ENCODE data around the gene CDKN2B.

The CDKN2B gene

DNA sequence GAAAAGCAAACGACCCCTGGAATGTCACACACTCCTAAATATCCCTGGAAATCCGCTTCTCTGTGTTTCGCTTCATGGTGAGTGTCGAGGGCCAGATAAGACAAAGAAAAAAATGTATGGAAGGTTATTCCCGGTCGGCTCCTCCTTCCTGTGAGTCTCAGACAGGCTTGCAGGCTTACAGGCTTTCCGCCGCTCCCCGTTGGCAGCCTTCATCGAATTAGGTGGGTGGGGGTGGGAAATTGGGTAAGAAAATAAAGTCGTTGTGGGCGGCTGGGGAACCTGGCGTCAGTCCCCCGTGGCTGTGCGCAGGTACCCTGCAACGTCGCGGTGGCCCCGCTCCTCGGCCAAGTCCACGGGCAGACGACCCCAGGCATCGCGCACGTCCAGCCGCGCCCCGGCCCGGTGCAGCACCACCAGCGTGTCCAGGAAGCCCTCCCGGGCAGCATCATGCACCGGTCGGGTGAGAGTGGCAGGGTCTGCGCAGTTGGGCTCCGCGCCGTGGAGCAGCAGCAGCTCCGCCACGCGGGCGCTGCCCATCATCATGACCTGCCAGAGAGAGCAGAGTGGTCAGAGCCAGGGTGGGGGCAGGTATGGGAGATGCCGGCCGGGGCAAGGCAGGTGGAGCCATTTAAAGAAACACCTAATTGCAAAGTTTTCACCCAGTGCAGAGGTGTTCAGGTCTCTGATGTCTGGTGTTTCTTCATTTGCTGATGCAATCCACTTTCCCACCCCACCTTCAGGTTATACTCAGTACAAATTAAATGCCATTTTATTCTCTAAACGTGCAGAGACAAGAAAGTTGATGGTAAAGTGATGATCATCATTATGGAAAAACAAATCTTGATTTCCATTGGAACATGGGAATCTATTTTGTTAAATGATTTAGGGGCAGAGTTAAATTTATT lies 3.2 kb downstream of the CDKN2B start:
- H3K9me3 ChIP-seq (ENCODE audit: control insufficient read depth, low read length), result no peaks in the 10 kb centered on the region
- H3K27me3 ChIP-seq (replicated peaks; ENCODE audit: control insufficient read depth, insufficient read depth, low read length), result no peaks in the 10 kb centered on the region
- peaks cover 26% of the 10 kb centered on the region for H3K4me1 ChIP-seq (ENCODE audit: control insufficient read depth, insufficient read depth, low read length)
- H3K4me3 ChIP-seq (ENCODE audit: low read length), result peak overlapping the region; percentile 99
- peaks cover 21% of the 10 kb centered on the region for H3K36me3 ChIP-seq (ENCODE audit: control insufficient read depth, insufficient read depth, low read length, severe bottlenecking)
- peak overlapping the region; percentile 99 for H3K9ac ChIP-seq (ENCODE audit: low read length)
- DNase-seq (ENCODE audit: low read depth), result peak; percentile 39

DNA sequence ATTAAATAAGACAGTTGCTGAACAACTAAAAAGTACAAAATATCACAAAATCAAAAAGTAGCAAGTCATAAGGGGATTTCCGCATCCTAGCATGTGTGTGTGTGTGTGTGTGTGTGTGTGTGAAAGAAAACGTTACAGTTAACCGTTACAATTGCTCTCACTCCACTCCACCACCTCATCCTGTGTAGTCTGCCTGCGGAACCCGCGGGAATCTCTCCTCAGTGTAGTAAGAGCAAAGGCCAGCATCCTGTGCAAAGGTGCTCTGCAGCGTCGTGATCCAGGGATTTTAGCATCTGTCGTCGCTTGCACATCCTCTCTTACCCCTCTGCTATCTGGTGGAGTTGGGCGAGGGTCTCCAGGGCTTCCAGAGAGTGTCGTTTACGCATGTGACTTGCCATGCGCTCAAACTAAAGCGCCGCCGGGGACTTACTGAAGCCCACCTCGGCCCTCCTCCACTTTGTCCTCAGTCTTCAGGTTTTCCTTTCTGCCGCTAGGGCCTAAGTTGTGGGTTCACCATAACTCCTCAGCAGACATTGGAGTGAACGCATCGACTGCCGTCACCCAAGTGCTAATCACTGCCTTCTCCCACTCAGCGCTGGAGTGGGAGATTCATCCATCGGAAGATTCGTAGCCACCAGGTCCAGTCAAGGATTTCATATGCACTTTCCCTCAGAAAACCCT lies 3.9 kb downstream of the CDKN2B start:
- no peaks in the 10 kb centered on the region for H3K27me3 ChIP-seq (replicated peaks; ENCODE audit: control insufficient read depth, insufficient read depth, low read length)
- peak overlapping the region; percentile 99 for H3K4me3 ChIP-seq (ENCODE audit: low read length)
- H3K9me3 ChIP-seq (ENCODE audit: control insufficient read depth, low read length), result no peaks in the 10 kb centered on the region
- peaks cover 26% of the 10 kb centered on the region for H3K4me1 ChIP-seq (ENCODE audit: control insufficient read depth, insufficient read depth, low read length)
- H3K36me3 ChIP-seq (ENCODE audit: control insufficient read depth, insufficient read depth, low read length, severe bottlenecking), result peaks cover 21% of the 10 kb centered on the region
- peak overlapping the region; percentile 99 for H3K9ac ChIP-seq (ENCODE audit: low read length)
- no peak for DNase-seq (ENCODE audit: low read depth)

DNA sequence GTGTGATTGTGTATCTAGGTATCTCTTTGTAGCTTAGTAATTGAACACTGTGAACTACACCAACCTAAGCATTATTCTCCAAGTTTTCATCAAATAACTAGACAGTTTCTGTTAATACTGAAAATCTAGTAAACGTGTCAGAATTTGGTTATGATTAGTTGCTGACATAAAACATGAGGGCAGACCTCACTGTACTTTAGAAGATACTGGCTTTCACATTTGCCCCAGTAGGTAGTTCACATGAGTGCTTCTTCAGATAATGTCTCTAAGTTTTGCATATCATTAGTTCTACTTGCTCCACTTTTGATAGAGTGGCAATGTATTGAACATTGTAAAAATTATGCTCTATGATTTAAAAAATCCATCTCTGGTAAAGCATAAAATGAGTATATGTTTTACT lies 7.1 kb downstream of the CDKN2B start:
- H3K4me1 ChIP-seq (ENCODE audit: control insufficient read depth, insufficient read depth, low read length), result peaks cover 18% of the 10 kb centered on the region
- no peak for DNase-seq (ENCODE audit: low read depth)
- no peaks in the 10 kb centered on the region for H3K27me3 ChIP-seq (replicated peaks; ENCODE audit: control insufficient read depth, insufficient read depth, low read length)
- peaks cover 21% of the 10 kb centered on the region for H3K36me3 ChIP-seq (ENCODE audit: control insufficient read depth, insufficient read depth, low read length, severe bottlenecking)
- no peaks in the 10 kb centered on the region for H3K9me3 ChIP-seq (ENCODE audit: control insufficient read depth, low read length)
- no peak overlapping the region for H3K9ac ChIP-seq (ENCODE audit: low read length)
- H3K4me3 ChIP-seq (ENCODE audit: low read length), result no peak overlapping the region

DNA sequence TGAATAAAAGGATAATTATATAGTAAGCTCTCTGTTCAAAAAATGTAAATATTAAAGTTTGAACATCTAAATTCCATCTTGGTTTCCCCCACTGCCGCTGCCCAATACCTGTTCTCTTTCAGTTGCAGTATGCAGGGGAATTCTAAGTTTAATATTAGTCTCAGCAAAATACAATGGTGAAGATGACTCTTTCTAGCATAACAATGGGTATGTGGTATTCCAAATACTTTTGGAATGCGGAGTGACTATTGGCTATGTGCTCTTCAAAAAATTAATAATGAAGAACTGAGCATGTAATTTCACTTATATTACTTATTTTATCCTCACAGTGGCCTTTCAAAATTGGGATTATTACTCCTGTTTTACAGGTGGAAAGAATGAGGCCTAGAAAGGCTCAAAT lies 11.1 kb downstream of the CDKN2B start:
- Histone ChIP-seq H3K4me3 (ENCODE audit: low read length) (no peak overlapping the region), H3K9me3 (ENCODE audit: control insufficient read depth, low read length) (no peaks in the 10 kb centered on the region), H3K4me1 (ENCODE audit: control insufficient read depth, insufficient read depth, low read length) (peaks cover 16% of the 10 kb centered on the region), H3K9ac (ENCODE audit: low read length) (no peak overlapping the region), H3K27me3 (replicated peaks; ENCODE audit: control insufficient read depth, insufficient read depth, low read length) (no peaks in the 10 kb centered on the region), H3K36me3 (ENCODE audit: control insufficient read depth, insufficient read depth, low read length, severe bottlenecking) (no peaks in the 10 kb centered on the region)
- DNase-seq (ENCODE audit: low read depth), result no peak

DNA sequence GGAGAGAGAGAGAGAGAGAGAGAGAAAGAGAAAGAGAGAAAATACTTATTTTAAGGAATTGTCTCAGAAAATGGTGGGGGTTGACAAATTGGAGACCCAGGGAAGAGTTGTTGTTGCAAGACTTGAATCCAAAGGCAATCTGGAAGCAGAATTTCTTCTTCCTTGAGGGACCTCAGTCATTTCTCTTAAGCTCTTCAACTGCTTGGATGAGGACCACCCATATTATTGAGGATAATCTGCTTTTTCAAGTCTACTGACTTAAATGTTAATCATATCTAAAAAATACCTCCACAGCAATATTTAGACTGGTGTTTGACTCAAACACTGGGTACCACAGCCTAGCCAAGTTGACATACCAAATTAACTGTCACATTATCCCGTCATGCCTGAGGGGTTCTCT lies 11.6 kb downstream of the CDKN2B start:
- H3K9ac ChIP-seq (ENCODE audit: low read length), result no peak overlapping the region
- no peak overlapping the region for H3K4me3 ChIP-seq (ENCODE audit: low read length)
- peaks cover 16% of the 10 kb centered on the region for H3K4me1 ChIP-seq (ENCODE audit: control insufficient read depth, insufficient read depth, low read length)
- no peaks in the 10 kb centered on the region for H3K9me3 ChIP-seq (ENCODE audit: control insufficient read depth, low read length)
- DNase-seq (ENCODE audit: low read depth), result no peak
- H3K36me3 ChIP-seq (ENCODE audit: control insufficient read depth, insufficient read depth, low read length, severe bottlenecking), result no peaks in the 10 kb centered on the region
- H3K27me3 ChIP-seq (replicated peaks; ENCODE audit: control insufficient read depth, insufficient read depth, low read length), result no peaks in the 10 kb centered on the region

DNA sequence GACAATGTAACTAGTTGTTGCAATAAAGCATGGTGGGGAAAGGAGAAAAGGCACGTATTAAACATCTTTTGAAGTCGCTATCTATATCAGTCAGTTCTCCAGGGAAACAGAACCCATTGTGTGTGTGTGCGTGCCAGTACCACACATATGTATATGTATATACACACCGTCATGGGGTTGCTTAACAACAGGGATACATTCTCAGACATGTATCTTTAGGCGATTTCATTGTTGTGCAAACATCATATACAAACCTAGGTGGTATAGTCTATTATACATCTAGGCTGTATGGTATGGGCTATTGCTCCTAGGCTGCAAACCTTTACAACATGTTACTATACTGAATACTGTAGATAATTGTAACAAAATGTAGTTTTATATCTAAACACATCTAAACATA lies 12.2 kb downstream of the CDKN2B start:
- H3K9me3 ChIP-seq (ENCODE audit: control insufficient read depth, low read length), result no peaks in the 10 kb centered on the region
- no peak overlapping the region for H3K9ac ChIP-seq (ENCODE audit: low read length)
- H3K27me3 ChIP-seq (replicated peaks; ENCODE audit: control insufficient read depth, insufficient read depth, low read length), result no peaks in the 10 kb centered on the region

DNA sequence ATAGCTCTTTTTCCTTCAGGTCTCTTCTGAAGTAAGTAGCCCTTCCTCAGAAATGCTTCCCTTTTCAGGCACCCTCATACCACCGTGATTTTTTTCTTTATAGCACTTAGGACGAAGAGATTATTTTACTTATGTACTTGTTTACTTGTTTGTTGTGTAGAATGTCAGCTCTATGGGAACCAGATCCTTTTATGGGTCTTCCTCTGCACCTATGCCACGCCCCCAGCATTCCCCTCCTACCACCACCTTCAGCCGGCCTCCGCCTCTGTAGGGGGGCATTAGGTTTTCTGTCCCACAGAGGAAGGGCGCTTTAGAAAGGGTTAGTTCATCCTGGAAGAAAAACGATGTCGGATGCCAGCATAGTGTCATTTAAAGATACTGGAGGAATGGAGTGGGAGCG lies 12.7 kb downstream of the CDKN2B start:
- Histone ChIP-seq H3K4me1 (ENCODE audit: control insufficient read depth, insufficient read depth, low read length) (peaks cover 24% of the 10 kb centered on the region), H3K27me3 (replicated peaks; ENCODE audit: control insufficient read depth, insufficient read depth, low read length) (no peaks in the 10 kb centered on the region), H3K9ac (ENCODE audit: low read length) (peak overlapping the region; percentile 92), H3K36me3 (ENCODE audit: control insufficient read depth, insufficient read depth, low read length, severe bottlenecking) (no peaks in the 10 kb centered on the region), H3K9me3 (ENCODE audit: control insufficient read depth, low read length) (no peaks in the 10 kb centered on the region), H3K4me3 (ENCODE audit: low read length) (peak overlapping the region; percentile 98)
- no peak for DNase-seq (ENCODE audit: low read depth)

More for the DNA sequence above, 12.2 kb downstream of the CDKN2B start:
- no peak for DNase-seq (ENCODE audit: low read depth)
- H3K4me1 ChIP-seq (ENCODE audit: control insufficient read depth, insufficient read depth, low read length), result peaks cover 20% of the 10 kb centered on the region
- H3K4me3 ChIP-seq (ENCODE audit: low read length), result no peak overlapping the region
- H3K36me3 ChIP-seq (ENCODE audit: control insufficient read depth, insufficient read depth, low read length, severe bottlenecking), result no peaks in the 10 kb centered on the region

DNA sequence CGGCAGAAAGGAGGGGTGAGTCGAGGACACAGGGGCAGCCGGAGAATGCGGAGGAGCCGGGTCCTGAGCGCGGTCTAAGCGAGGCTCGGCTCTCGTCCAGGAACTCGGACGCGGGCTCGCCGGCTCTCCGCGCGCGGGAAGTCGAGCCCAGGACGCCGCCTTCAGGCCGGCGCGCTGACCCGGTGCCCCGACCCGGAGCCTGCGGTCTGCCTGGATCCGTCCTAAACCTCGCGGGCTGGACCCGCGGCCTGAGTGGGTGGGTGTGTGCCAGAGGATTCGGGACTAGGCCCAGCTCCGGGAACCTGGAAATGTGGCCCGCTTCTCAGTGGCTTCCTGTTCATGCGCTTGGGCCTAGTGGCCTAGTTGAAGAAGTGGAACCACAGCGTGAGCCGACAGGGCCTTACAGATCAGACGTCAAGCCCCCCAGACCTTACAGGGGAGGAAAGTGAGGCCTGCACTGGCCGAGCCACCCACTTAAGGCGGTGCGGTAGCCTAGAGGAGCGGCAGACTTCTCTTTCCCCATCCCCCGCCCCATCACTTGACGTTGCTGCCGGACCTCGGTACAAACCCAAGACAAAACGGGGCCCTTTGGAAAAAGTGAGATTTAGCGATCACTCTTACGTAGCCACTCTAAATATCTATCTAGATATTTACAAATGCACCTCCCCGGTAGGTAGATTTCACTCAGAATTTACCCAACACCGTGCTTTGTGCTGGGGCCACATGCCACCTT lies 13.3 kb downstream of the CDKN2B start:
- no peaks in the 10 kb centered on the region for H3K36me3 ChIP-seq (ENCODE audit: control insufficient read depth, insufficient read depth, low read length, severe bottlenecking)
- no peaks in the 10 kb centered on the region for H3K27me3 ChIP-seq (replicated peaks; ENCODE audit: control insufficient read depth, insufficient read depth, low read length)
- H3K9ac ChIP-seq (ENCODE audit: low read length), result peak overlapping the region; percentile 92
- peaks cover 24% of the 10 kb centered on the region for H3K4me1 ChIP-seq (ENCODE audit: control insufficient read depth, insufficient read depth, low read length)
- no peaks in the 10 kb centered on the region for H3K9me3 ChIP-seq (ENCODE audit: control insufficient read depth, low read length)
- peak; percentile 88 for DNase-seq (ENCODE audit: low read depth)
- H3K4me3 ChIP-seq (ENCODE audit: low read length), result peak overlapping the region; percentile 98

DNA sequence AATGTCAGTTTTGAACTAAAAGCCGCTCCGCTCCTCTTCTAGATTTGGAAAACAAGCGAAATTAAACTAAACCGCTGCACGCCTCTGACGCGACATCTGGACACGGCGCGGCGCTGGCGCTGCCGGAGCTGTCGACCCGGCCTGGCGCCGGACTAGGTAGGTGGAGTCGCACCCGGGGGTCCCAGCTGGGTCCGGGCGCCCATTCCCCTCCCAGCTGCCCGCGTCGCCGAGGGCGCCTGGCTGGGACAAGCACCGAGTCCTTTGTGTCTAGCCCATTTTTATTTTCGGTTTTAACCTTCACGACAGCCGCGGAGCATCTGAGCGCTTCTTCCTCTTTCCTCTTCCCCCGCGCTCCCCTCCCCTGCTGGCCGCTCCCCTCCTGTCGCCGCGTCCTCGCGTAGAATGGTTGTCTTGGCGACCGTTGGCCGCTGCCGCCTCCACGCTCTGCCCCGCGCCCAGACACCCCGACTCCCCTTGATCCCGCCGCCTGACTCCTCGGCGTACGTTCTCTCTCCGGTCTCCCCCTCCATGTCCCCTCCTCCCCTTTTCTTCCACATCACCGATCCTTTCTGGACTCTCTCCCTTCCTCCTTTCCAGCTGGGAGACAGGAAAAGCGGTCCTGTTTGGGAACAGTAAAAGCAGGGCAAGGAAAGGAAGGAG lies 14.0 kb downstream of the CDKN2B start:
- H3K27me3 ChIP-seq (replicated peaks; ENCODE audit: control insufficient read depth, insufficient read depth, low read length), result no peaks in the 10 kb centered on the region
- peak; percentile 88 for DNase-seq (ENCODE audit: low read depth)
- peaks cover 31% of the 10 kb centered on the region for H3K4me1 ChIP-seq (ENCODE audit: control insufficient read depth, insufficient read depth, low read length)
- H3K4me3 ChIP-seq (ENCODE audit: low read length), result peak overlapping the region; percentile 98
- H3K9me3 ChIP-seq (ENCODE audit: control insufficient read depth, low read length), result no peaks in the 10 kb centered on the region
- no peaks in the 10 kb centered on the region for H3K36me3 ChIP-seq (ENCODE audit: control insufficient read depth, insufficient read depth, low read length, severe bottlenecking)
- peak overlapping the region; percentile 92 for H3K9ac ChIP-seq (ENCODE audit: low read length)

DNA sequence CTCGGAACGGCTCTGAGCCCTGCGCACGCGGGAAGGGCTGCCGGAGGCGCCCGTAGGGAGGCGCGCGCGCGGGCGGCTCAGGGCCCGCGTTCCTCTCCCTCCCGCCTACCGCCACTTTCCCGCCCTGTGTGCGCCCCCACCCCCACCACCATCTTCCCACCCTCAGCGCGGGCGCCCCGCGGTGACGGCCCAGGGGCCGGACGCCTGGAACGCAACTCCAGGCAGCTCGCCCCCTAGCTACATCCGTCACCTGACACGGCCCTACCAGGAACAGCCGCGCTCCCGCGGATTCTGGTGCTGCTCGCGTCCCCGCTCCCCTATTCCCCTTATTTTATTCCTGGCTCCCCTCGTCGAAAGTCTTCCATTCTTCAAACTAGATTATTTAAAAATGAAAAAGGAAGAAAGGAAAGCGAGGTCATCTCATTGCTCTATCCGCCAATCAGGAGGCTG lies 14.5 kb downstream of the CDKN2B start, which contains the start of gene CDKN2B-AS1:
Gene CDKN2B-AS1 (plus strand): TSS at position 236 of the 450 bp plus-strand sequence.
- H3K9ac ChIP-seq (ENCODE audit: low read length), result peak within 1 kb of the TSS; percentile 92
- peak; percentile 85 for DNase-seq (ENCODE audit: low read depth)

More for the DNA sequence above, 14.5 kb downstream of the CDKN2B start, which contains the start of gene CDKN2B-AS1:
- no peaks in the 10 kb centered on the region for H3K9me3 ChIP-seq (ENCODE audit: control insufficient read depth, low read length)
- H3K4me3 ChIP-seq (ENCODE audit: low read length), result peak within 1 kb of the TSS; percentile 98
- no peaks in the 10 kb centered on the region for H3K36me3 ChIP-seq (ENCODE audit: control insufficient read depth, insufficient read depth, low read length, severe bottlenecking)
- H3K27me3 ChIP-seq (replicated peaks; ENCODE audit: control insufficient read depth, insufficient read depth, low read length), result no peaks in the 10 kb centered on the region
- H3K4me1 ChIP-seq (ENCODE audit: control insufficient read depth, insufficient read depth, low read length), result peaks cover 37% of the 10 kb centered on the region

Data from adipocyte (in vitro differentiated cells).